IPS DF 19.7 (cell line): Measurements from ENCODE around the gene GSTA2.
"Not testable (repeated sequence)": the region's sequence is repeated elsewhere in the genome, so short reads cannot be mapped to it uniquely, and the experiment has no call there.

Source experiments
- DNase-seq: peaks from one replicate; pipeline ENCODE4 v3.0.0-alpha.2; 2013; ENCODE audit warnings: low read depth, low spot score

GSTA2 gene

DNA sequence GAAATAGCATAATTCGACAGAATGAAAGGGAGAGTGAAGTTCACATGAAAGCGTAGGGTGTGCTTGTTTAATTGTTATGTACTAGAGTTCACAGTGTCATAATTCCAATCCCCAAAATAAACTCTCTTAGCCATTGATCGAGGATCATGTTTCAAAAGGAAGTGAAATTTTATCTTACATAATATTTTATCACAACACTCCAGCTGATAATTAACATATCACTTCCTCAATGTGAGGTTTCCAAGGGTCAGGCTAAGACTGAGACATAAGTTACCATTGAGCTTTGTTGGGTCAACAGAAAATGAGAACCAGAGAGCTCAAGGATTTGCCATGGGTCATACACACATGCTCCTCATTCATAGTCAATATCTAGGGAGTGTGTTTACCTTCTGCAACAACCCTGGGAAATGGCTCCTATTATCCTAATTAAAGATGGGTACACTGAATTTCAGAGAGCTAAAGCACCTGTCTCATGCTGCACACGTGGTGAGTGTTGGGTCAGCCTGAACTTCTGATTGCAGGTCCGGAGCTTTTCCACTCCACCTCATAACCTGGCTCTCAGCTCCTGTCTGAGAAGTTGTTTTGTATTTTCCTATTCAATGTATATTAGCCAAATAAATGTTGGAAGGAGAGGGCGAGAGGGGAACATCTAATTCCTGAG, 3.0 kb downstream of the GSTA2 start:
- no peak for DNase-seq

DNA sequence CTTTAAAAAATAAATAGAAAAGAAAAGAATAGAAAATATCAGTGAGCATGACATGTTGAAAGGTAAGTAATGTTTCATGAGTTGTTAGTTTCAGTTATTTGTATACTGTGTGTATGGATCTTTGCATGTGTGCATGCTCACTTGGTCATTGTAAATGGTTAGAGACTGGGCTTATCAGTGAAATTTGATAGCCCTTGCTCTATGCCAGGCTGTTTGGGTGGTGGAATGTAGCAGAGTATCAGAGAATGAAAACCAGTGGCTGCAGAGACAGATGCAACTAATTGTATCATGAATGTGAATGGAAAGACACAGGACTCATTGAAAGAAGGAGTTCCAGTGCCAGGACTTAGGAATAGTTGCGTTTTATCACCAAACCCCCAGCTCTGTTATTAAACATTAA, 4.2 kb downstream of the GSTA2 start:
- DNase-seq, result no peak

DNA sequence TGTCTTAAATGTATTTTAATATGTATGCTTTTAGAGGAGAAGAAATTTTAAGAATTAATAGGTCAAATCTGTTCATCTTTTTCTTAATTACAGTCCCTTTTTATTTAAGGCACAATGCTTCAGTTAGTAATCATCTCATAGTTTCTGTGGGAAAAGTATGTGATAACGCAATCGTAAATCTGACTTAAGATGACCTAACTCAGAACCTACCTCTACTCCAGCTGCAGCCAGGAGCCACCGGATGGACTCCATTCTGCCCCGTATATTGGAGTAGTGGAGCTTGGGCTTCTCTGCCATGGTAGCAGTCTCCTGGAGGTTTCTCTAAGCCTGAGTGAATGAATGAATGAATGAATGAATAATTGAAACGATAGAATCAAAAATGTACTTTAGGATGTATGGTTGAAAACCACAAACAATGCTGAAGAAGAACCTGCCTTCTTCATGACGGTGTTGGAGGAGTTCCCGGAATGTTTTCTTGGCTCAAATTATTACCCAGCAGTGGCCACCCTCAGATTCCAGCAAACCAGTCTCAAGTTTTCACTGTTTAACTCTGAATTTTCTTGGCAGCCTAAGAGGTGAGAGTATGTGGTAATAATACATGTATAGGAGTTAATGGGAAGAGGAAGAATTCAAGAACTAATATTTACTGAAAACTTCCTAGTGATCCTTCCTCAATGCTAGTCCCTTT, 5.5 kb downstream of the GSTA2 start:
- DNase-seq, result not testable (repeated sequence)

DNA sequence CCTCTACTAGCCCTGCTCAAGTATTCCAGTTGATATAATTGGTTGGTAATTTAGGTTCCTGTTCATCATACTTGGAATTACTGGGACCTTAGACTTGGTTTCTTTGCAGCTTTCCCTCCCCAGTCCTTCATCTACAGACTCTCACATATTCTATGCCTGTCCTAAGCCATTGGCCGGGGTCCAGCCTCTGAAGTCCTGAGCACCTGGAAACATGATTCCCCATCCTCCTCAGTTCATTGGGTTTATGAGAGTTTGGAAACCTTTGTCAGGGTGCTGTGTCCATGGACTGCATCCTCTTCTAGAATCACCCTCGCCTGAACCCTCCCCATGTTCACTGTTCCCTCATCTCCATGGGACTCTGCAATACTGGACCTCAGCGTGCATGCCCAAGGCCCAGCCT, 8.8 kb downstream of the GSTA2 start:
- DNase-seq, result no peak

DNA sequence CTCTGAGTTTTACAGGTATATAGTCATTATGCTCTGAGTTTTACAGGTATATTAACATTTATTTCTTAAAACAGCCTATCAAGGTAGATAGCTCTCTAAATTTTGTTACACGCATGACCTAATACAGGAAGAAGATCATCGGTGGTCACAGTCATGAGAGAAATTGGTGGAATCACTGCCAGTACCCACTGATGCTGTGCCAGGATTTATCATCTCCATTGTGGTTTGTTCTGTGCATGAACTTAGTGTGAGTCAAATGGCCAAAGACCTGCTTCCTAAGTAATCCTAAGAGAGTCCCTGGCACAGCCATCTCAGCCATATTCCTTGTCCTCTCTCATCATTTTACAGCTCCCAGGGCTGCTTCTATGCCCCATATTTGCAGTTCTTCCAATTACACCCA, 10.1 kb downstream of the GSTA2 start:
- not testable (repeated sequence) for DNase-seq

DNA sequence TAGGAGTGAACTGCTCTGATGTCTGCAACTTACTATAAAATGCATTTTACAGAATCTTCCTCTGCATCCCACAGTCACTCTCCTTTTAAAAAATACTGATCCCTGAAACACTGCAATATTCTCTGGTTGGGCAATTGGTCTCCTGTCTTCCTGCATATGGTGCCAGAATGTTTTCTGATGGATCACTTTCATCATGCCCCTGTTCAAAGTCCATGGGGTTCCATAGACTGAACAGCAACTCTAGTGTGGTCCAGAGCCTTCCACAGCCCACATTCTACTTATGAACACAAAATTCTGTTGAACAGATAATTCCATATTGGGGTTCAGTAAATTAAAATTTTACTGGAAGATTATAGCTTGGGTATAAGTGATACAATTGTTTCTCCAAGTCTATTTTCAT, 11.0 kb downstream of the GSTA2 start:
- no peak for DNase-seq

DNA sequence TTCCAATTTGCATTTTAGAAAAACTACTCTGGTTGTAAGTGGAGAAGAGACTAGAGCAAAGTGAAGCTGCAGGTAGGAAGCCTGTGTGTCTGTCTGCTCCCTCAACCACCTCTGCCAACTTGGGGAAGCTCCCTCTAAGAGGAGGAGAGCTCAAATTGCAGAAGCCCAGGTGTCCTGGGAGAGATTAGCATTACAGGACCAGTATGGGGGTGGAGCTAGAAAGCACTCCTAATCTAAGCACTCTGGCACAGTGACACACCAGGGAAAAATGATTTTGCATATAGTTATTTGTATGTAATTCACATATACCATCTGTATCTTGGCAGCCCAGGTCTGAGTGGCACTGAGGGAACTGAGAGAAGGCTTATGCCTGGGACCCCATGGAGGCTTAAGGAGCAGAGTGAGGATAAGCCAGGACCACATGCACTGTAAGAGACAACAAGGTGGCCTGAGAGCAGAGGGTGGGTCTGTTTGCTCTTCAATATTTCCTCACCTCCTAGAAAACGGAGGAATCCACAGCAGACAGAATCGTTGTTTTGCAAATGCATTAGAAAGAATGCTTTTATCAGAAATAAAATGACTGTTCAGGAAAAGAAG, 13.6 kb downstream of the GSTA2 start:
- DNase-seq, result no peak

DNA sequence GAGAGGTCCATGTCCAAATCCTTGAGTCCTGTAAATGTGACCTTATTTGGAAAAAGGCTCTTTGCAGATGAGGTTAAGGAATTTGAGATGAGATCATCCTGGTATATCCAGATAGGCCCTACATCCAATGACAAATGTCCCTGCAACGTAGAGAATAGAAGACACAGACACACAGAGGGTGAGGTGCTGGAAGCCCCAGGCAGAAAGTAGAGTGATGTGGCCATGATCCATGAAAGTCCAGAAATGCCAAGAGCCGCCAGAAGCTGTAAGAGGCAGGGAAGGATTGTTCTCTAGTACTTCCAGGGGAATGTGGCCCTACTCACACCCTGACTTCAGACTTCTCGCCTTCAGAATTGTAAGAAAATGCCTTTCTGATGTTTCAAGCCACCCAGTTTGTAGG, 16.0 kb downstream of the GSTA2 start:
- not testable (repeated sequence) for DNase-seq

DNA sequence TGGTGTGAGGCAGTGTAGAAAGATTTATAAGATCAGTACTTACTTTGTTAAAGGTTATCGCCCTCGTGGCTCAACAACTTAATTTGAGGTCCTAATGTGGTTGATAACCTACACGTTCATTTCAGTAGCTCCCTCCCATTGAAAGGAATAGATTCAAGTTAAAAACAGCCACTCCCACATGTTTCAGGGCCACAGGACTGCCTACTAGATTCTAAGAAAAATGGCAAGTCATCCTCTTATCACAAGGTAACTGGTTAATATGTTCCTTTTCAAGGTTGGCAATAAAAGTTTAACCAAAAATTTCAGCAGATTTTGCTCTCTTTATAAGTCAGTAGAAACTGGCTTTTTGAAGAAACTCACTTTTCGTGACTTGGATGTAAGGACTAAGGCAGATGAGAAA, 17.1 kb downstream of the GSTA2 start:
- no peak for DNase-seq

DNA sequence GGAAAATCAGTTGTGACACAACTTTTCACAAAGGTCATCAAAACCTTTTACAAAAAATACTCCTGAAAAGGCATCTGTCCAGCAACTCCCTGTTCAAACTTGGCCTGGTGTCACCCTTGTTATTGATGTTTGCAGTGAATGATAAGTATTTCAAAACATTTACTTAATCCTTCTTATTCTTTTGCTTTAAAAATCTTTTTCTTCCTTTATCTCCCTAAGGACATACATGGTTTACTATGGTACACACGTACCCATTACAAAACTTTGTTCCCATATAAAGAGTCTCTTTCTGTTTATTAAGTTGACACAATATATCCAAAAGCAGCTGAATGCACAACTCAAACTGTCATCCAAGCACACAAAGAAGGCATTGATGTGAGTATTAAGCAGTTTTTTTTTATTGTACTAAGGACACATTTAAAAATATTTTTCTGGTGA, 17.5 kb downstream of the GSTA2 start:
- DNase-seq, result no peak

DNA sequence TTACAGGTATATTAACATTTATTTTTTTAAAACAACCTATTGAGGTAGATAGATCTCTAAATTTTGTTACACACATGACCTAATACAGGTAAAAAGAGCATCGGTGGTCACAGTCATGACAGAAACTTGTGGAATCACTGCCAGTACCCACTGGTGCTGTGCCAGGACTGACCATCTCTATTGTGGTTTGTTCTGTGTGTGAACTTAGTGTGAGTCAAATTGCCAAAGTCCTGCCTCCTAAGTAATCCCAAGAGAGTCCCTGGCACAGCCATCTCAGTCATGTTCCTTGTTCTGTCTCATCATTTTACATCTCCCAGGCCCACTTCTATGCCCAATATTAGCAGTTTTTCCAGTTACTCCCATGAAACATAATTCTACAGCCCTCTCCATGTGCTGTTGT, 21.4 kb downstream of the GSTA2 start:
- no peak for DNase-seq

DNA sequence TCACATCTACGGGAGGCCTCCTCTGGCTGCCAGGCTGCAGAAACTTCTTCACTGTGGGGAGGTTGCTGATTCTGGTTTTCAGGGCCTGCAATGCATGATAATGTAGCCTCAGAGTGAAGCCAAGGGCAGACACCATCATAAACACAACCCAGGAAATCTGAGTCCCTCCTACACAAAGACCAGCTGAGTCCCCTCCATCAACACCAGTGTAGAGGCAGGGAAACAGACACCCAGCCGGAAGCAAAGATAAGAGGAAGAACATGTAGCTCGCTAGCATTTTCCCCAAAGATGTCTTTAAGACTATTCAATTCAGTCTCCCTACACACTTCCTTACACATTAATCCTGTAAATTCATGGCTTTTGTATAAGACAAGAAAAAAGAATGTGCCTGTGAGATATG, 23.6 kb downstream of the GSTA2 start:
- no peak for DNase-seq

DNA sequence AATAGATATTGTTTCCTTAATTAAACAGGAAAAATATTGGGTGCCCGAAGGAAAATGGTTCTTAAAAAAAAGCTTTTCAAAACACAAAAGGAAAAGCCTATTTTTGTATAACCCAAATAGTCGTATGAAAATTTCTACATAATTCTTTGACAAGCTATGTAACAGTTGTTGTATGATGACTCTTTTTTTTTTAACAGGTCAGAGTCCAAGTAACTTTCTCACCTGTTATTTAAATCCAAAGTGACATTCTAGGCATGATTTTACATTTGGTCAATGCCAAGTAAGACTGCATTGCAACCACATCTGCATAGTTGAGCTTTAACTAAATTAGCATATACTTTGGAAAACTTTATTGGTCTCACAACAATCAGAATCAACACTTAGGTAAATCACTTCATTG, 24.1 kb downstream of the GSTA2 start:
- no peak for DNase-seq

DNA sequence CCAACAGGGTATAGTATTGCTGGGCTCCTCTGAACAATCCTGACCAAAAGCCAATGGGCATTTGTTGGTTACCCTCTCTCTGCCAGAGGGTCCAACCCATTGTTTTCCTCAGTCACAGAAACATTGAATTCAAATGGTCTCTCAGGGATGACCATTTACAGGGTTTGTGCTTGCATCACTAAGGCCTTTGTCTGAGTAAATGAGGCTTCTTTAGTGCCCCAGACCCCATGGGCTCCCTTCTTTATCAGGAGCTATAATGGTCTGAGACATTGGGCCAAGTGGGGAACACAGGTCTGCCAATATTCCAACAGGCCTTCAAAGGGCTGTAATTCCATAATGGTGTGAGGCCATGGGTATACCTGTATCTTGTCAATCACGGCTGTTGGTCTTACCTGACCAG, 27.1 kb downstream of the GSTA2 start:
- no peak for DNase-seq

DNA sequence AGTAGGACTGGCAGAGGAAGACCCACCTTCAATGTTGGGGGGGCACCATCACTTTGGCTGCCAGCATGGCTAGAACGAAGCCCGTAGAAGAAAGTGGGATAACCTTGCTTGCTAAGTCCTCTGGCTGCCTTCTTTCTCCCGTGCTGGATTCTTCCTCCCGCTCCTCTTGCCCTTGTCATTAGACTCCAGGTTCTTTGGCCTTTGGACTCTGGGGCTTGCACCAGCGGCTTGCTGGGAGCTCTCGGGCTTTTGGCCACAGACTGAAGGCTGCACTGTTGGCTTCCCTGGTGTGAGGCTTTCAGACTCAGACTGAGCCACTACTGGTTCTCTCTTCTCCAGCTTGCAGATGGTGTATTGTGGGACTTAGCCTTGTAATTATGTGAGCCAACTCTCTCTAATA, 28.2 kb downstream of the GSTA2 start:
- DNase-seq, result no peak

DNA sequence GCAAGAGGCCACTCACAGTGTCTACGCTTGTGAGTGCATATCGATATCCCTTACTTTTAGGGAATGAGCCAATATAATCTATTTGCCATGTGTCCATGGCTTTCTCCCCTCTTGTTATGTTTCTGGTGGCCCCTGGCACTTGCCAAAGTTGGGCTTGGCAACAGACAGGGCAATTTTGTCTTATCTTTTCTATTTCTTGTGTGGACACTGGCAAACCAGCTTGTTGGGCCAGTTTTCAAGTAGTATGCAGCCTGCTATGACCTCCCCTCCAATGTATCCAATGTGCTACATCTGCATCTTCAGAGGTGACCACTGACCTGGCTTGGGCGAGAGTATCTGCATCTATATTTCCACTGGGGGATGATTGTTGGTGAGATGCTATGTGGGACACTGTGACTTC, 29.2 kb downstream of the GSTA2 start:
- DNase-seq, result no peak

DNA sequence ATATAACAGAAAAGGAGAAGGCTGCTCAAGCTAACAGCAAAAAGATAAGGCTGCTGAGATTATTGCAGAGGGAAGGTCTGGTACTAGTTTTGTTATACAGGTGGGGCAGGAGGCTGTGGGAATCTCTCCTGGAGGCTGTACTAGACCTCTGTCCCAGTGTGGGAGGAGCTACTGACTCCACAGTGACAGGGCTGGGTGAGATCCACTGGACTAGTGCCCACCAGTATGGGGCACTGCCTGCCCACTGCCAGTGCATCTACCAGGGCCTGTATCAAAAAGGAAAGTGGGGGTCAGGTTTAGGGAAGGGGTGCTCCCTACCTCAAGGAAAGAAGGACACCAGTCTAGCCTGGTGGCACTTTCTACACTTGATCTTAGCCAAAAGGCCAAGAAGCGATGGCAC, 30.1 kb downstream of the GSTA2 start:
- DNase-seq, result no peak

DNA sequence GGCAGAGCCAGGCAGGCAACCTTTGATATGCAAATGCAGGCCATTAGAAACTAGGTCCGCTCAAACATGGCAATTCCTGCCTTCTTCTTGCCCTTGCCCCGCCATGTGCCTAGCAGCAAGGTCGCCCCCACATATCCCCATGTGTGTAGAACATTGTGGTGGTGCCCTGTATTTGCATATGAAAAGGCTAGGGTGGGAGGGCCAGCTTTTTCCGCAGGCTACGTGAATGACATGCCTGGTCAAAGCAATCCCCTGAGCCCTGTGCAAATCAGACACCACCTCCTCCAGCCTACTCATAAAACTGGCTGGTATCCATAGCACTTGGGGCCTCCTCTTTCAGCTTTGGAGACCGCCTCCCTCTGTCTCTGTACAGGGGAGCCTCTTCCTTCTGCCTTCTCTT, 31.6 kb downstream of the GSTA2 start:
- no peak for DNase-seq

DNA sequence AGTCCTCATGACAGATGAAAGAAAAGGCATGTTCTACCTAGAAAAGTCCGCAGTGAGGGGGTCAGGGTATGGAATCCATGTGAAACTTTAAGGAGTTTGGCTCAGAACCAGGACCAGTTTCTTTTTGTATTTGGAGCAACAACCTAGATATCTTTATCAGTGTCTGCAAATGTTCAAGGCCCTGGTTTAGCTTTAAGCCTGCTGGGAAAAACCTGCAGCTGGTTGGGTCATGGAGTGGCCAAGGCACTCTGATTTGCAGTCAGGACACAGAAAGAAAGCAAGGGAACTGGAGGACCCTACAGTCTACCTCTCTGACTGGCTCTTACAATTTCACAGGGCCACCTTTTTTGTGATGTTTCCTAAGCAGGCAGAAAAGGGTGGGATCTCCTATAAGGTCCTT, 33.7 kb downstream of the GSTA2 start:
- DNase-seq, result no peak

DNA sequence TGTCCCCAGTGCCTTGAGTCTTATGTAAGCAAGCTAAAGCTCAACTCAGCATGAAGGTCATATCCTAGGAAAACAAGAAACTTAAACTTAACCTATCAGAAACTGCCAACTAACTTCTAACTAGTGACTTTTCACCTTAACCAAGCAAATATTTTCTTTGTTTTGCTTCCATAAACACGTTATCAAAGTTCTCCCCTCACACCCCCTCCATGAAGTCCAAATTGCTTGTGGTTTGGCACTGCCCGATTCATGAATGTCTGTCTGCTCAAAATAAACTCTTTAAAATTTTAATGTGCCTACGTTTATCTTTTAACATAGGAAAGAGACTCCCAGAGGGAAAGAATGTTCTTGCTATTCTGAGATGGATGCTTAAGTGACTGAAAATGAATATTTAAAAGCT, 34.9 kb downstream of the GSTA2 start:
- DNase-seq, result no peak

DNA sequence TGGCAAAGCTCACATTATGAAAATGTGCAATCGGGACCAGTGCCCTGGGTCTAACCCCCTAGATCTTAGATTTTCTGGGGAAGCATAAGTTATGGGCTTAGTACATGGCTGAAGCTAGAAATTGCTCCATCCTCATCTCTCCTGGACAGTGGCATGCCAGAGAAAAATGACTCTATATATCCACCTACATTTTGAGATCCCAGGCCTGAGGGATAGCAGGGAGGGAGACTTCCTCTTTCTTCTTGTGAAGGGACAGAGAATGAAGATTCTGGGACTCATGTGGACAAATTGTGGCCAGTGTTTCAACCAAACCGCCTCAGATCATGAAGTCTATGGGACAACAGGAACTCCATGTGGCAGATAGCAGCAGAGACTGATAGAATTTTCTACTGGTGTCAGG, 35.4 kb downstream of the GSTA2 start:
- no peak for DNase-seq

DNA sequence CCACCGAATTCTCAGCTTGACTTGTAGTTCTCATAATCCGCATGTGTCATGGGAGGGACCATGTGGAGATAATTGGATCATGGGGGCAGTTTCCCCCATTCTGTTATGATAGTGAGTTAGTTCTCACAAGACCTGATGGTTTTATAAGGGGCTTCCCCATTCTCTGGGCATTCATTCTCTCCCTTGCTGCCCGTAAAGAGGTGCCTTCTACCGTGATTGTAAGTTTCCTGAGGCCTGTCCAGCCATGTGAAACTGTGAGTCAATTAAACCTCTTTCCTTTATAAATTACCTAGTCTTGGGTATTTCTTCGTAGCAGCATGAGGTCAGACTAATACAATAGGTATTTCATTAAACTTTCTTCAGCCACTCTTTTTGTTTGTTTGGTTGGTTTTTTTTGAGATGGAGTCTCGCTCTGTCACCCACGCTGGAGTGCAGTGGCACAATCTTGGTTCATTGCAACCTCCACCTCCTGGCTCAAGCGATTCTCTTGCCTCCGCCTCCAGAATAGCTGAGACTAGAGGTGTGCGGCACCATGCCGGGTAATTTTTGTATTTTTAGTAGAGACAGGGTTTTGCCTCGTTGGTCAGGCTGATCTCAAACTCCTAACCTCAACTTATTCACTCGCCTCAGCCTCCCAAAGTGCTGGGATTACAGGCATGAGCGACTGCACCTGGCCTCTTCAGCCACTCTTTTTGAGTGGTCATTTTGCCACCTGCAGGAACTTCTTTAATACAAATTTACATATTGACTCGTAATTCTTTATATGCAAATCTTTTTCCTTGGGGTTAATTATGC, 36.3 kb downstream of the GSTA2 start:
- DNase-seq, result no peak

DNA sequence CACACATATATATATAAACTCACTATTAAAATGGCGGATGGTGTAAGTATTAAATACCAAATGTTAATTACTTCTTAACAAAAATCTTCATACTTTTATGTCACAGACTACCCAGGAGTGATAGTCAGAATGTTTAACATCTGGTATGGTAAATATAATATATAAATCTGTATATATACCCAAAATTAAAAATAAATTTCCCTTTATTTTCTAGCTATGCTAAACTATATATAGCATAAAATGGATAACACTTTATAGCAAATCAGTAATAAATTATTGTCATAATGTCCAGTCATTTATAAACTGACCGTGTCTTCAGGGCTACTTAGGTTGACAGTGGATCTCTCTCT, 37.1 kb downstream of the GSTA2 start:
- DNase-seq, result no peak
